ENCODE measurements around the gene PRR14L. TPM values are rescaled to one million over a fixed set of nuclear protein-coding genes. Genes with fewer than 3 reads are reported as not detected.
"Not testable (repeated sequence)": the region's sequence is repeated elsewhere in the genome, so short reads cannot be mapped to it uniquely, and the experiment has no call there.

Gene PRR14L
- polyA plus RNA-seq (ENCODE audit: insufficient read length in 4 of 4): 10 to 100 TPM; 21.3 to 27.5 (median 24.6) TPM

GRCh38 chr22:31749636-31750364, at the start of gene PRR14L:
Gene PRR14L (minus strand): TSS chr22:31750132. CDS start chr22:31738860, 11,272 bp downstream.
- peak; percentile 83 to 95 (median 89) for DNase-seq (ENCODE audit: low read depth in 4 of 4, low spot score in 2 of 4)

DNA sequence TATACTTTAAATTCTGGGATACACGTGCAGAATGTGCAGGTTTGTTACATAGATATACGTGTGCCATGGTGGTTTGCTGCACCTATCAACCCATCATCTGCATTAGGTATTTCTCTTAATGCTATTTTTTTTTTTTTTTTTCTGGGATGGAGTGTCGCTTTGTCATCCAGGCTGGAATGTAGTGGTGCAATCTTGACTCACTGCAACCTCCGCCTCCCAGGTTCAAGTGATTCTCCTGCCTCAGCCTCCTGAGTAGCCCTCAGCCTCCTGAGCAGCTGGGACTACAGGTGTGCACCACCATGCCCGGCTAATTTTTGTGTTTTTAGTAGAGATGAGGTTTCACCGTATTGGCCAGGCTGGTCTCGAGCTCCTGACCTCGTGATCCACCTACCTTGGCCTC, 49.4 kb upstream of the PRR14L start:
- not testable (repeated sequence) for DNase-seq (ENCODE audit: low read depth in 4 of 4, low spot score in 2 of 4)

DNA sequence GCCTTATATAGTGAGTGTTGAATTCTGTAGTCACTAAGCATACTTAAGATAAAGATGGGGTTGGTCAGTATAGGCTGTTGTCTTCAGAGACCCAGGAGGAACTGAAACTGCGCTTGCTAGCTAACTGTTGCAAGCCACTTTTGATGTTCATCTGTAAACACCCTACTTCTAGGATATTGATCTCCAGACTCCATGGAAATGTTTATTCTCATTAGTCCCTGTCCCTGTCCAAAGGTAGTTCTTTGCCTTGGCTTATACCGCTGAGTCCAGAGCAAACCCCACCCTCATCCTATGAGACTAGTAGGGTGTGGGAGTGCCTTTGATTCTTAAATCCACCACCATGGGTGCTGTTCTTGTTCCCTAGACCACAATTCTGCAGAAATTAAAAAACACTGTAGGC, 40.3 kb upstream of the PRR14L start:
- DNase-seq (ENCODE audit: low read depth in 4 of 4, low spot score in 2 of 4): no peak

DNA sequence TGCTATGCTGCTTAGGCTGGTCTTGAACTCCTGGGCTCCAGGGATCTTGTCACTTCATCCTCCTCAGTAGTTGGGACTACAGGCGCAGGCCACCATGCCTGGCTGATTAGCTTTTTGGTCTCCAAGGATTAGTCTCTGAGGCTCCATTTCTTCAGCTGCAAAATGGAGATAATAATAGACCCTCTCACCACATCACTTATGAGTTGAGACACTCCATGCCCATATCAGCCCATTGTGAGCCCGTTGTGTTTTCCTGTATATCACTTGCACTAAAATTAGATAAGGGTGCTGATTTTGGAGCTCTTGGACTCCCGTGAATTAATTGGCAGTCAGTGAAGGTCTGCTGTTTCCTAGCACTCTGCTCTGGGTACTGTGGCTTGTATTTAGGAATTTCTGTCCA, 39.9 kb upstream of the PRR14L start:
- no peak for DNase-seq (ENCODE audit: low read depth in 4 of 4, low spot score in 2 of 4)

DNA sequence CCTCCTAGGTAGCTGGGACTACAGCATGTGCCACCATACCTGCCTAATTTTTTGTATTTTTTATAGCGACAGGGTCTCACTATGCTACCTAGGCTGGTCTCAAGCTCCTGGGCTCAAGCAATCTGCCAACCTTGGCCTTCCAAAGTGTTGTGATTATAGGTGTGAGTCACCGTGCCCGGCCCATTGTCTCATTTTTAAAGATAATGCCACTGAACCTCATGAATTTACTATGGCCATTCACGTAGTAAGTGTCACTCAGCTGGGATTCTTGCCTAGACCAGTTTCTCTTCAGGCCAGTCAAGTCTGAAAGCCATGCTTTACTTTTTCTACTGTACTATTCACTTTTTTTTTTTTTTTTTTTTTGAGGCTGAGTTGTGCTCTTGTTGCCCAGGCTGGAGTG, 26.3 kb upstream of the PRR14L start:
- no peak for DNase-seq (ENCODE audit: low read depth in 4 of 4, low spot score in 2 of 4)

GRCh38 chr22:31773416-31773815, 23.5 kb upstream of the PRR14L start:
- no peak for DNase-seq (ENCODE audit: low read depth in 4 of 4, low spot score in 2 of 4)

GRCh38 chr22:31768422-31769059, 18.6 kb upstream of the PRR14L start:
- DNase-seq (ENCODE audit: low read depth in 4 of 4, low spot score in 2 of 4): no peak

DNA sequence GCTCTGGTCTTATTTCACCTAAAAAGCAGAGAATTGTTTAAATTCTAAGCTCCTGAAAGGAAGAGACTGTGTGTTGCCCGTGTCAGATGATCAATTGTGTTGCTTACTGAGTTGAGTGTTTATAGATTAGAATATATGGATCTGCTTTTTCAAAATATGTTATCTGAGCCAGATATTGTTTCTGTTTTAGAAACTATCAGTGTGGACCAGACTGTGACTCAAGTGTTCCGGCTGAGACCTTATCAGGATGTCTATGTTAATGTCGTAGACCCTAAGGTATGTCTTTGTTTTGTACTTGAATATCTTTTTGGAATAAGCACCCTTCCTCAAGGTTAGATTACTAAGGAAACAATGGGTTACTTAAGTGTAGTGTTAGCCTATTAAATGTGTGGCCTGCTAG, 14.9 kb upstream of the PRR14L start:
- DNase-seq (ENCODE audit: low read depth in 4 of 4, low spot score in 2 of 4): no peak

- DNase-seq (ENCODE audit: low read depth in 4 of 4, low spot score in 2 of 4): not testable (repeated sequence)
Measured at GRCh38 chr22:31758860-31759259, 8.9 kb upstream of the PRR14L start.

GRCh38 chr22:31757265-31757664, 7.3 kb upstream of the PRR14L start:
- no peak for DNase-seq (ENCODE audit: low read depth in 4 of 4, low spot score in 2 of 4)

- DNase-seq (ENCODE audit: low read depth in 4 of 4, low spot score in 2 of 4): no peak
Measured at GRCh38 chr22:31754813-31755212, 4.9 kb upstream of the PRR14L start.

DNA sequence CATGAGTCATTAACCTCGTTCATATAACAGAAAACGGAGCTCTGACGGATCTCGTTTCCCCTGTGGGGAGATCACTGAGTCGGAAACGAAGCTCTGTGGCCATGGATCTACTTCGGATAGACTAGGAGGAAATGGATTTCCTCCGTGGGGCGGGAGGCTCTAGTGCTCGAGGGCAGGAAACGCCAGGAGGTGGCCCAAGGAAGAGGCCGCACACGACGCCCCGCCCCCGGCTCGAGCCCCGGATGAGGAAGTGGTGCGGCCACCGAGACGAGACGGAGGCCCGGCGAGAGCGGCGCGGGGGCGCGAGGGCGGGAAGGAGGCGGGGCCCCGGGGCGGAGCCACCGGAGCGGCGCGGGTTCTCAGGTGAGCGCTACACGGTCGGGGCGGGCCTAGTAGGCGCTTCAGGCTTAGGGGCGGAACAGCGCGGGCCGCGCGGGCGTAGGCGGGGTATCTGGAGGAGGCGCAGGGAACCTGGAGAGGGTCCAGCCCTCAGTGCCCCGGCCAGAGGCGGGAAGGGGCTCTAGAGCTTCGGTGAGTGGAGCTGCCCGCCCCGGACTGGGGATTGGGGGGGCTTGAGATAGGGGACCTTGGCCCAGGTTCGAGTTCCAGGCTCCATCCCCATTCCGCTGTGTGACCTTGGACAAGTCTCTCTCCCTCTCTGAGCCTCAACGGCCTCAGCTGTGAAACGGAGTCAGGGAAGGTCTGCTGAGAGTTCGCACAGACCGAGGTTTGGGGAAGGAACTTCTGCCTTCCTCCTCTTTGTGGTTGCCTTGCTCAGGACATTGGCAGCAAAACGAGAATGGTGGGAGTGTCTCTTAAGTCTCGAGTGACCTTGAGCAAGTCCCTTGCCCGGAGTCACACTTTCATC, 3.9 kb upstream of the PRR14L start, which contains the start of gene DEPDC5:
Gene DEPDC5 (plus strand): TSS at position 386 of the 868 bp plus-strand sequence. CDS start 903 bp downstream, outside the sequence.
- DNase-seq (ENCODE audit: low read depth in 4 of 4, low spot score in 2 of 4): peak; percentile 88 to 96 (median 93)

DNA sequence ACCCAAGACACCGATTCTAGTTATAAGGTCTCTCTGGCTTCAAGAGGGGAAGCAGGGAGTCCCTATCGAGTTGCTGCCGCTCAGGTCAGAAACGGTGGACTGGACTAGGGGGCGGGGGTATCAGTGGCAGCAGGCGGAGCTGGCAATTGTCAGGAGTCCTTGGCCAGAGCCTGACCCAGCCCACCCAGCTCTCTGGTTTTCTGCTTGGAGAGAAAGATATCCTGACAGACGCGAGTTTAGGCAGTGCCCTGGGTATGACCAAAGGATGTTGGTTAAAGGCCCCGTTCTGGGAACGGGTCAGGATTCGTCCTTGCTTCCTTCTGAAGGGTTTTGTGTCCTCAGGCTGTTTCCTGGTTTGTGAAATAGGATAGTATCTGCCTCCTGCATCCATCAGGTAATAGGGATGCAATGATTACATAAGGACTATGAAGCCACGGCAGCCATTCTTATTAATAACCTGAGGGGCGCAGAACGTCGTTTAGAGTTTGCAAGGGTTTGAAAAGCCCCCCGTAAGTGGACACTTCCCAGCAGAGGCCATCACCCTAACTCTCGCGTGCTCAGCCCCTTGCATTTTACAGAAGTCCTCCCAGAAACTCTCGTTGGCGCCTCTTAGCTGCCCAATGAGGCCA, 3.2 kb upstream of the PRR14L start:
- DNase-seq (ENCODE audit: low read depth in 4 of 4, low spot score in 2 of 4): peak in 1 of 4 donors; percentile 57

DNA sequence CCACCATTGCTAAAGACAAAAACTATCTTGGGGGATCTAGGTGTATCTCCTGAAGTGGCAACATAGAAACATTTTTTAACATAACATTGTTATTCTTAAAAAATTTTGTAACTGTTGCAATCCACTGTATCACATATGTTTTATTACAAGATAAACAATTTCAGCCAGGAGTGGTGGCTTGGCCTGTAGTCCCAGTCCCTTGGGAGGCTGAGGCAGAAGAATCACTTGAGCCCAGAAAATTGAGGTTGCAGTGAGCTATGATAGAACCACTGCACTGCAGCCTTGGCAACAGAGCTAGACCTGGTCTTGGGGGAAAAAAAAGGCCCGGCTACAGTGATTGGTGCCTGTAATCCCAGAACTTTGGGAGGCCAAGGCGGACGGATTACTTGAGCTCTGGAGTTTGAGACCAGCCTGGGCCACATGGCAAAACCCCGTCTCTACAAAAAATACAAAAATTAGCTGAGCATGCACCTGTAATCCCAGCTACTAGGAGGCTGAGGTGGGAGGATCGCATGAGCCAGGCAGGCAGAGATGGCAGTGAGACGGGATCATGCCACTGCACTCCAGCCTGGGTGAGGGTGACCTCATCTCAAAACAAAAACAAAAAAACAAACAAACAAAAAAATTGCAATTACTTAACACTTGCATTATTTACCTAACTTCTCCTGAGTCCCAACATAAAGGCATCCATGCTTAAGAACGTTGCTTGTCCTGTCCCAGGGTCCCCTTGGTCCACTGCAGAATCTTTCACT, 2.3 kb upstream of the PRR14L start:
- no peak for DNase-seq (ENCODE audit: low read depth in 4 of 4, low spot score in 2 of 4)

GRCh38 chr22:31750365-31751284, 693 bp upstream of the PRR14L start:
- no peak for DNase-seq (ENCODE audit: low read depth in 4 of 4, low spot score in 2 of 4)

- DNase-seq (ENCODE audit: low read depth in 4 of 4, low spot score in 2 of 4): no peak
Measured at GRCh38 chr22:31748490-31748889, 1.4 kb downstream of the PRR14L start.

DNA sequence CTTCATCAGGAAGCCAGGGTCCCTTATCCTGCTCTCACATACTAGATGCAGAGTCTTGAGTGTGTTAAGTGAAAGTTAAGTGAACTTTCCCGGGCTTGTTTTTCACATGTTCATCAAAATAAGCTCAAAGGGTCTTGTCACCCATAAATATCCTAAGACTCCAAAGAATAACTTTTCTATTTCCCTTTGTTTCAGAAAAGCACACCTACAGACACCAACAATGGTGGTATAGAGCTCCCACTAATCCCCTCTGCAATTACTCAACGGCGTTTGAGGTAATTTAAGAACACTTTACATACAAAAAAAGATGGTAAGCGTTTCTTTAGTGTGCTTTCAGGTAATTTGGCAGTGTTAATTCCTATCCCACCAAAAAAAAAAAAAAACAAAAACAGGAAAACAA, 2.5 kb downstream of the PRR14L start:
- DNase-seq (ENCODE audit: low read depth in 4 of 4, low spot score in 2 of 4): no peak

DNA sequence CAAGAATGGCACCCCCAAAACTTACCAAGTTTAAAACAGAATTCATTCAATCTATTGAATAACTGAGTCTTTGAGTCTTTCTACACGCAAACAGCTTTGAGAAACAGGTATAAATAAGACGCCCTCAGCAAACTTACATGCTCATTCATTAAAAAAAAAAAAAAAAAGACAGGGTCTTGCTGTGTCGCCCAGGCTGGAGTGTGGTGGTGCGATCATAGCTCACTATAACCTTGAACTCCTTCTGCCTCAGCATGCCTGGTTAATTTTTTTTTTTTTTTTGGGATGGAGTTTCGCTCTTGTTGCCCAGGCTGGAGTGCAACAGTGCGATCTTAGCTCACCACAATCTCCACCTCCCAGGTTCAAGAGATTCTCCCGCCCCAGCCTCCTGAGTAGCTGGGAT, 6.1 kb downstream of the PRR14L start:
- no peak for DNase-seq (ENCODE audit: low read depth in 4 of 4, low spot score in 2 of 4)

GRCh38 chr22:31742682-31743081, 7.2 kb downstream of the PRR14L start:
- DNase-seq (ENCODE audit: low read depth in 4 of 4, low spot score in 2 of 4): no peak

All from left renal cortex interstitium (tissue), 4 donors.